IPS-18c (cell line): ENCODE data around the gene CCDC9.
"Not testable (repeated sequence)": the region's sequence is repeated elsewhere in the genome, so short reads cannot be mapped to it uniquely, and the experiment has no call there.

Source experiments
- H3K4me3 ChIP-seq: 2 replicates; pipeline ENCODE4 v1.7.0; 2013; ENCODE audit warnings: low read depth, mild to moderate bottlenecking, low read length, moderate library complexity; ENCODE audit not compliant: insufficient read depth
- H3K9me3 ChIP-seq: one replicate; pipeline ENCODE4 v1.6.1; 2013; ENCODE audit warnings: mild to moderate bottlenecking, low read length, moderate library complexity; ENCODE audit not compliant: control insufficient read depth, insufficient read depth

The CCDC9 gene

DNA sequence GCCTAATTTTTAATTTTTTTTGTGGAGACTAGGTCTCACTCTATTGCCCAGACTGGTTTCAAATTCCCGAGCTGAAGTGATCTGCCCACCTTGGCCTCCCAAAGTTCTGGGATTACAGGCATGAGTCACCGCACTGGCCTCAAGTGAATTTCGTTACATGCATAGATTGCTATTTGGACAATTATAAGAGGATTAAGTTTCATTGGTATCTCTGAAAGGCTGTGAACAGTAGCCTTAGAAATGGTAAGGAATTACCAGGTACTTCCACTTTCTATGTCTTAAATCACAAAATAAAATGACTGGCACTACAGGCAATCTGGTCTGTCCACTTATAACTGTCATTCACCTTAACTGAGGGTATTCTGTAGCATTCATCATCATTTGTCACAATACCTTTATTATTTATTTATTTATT is 2.9 kb upstream of the CCDC9 start:
- H3K9me3 ChIP-seq: no peaks in the 10 kb centered on the region
- H3K4me3 ChIP-seq: no peak overlapping the region

DNA sequence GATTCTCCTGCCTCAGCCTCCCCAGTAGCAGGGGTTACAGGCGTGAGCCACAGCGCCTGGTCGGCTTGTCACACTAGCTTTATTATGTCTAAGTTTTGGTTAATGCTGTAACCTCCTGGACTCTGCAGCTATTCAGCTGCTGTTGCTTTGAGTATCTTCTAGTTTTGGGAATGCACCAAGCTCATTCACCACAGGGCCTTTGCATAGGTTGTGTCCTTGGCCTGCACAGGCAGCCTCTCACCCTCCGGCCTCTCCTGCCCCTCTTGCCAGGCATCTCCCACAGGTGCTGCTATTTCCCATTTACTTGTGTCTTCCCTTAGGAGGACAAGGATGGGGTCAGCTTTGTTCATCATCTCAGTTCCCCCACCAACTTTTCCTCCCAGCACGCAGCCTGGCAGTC is 2.4 kb upstream of the CCDC9 start:
- no peaks in the 10 kb centered on the region for H3K9me3 ChIP-seq
- no peak overlapping the region for H3K4me3 ChIP-seq

GRCh38 chr19:47256693-47257410 is 527 bp downstream of the CCDC9 start:
- H3K9me3 ChIP-seq: no peaks in the 10 kb centered on the region
- H3K4me3 ChIP-seq: peak overlapping the region; percentile 55

DNA sequence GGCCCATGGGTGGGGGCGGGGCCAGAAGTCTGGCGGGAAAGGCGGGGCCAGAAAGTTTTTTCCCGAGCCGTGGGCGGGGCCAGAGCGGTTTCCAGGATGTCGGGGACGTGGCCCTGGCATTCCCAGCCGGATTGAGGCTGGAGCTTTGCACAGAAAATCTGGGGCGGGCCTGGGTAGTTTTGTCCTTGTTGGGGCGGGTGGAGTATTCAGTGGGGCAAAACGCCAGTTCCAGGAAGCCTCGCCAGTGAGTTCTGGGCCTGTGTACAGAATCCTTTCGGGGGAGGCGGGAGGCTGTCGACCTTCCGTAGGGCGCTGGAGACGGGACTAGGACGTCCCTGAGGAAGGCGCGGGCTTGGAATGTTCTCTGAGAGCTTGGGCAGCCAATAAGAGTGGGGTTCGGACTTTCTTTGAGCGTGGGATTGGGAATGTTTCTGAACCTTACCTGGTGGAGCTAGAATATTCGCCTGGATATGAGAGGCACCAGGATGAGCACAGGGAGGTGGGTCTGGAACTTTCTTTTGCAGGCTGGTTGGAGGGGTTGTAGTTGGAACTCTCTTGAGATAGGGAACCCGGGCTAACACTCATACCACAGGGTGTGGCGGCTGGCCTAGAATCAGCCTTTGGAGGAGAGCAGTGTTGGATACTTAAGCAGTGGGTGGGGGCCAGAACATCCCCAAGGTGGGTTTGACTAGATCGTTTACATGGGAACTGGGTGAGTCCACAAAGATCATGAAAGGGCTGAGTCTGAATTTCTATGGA is 1.3 kb downstream of the CCDC9 start:
- Histone ChIP-seq H3K4me3 (peak overlapping the region; percentile 68), H3K9me3 (no peaks in the 10 kb centered on the region)

- H3K9me3 ChIP-seq: no peaks in the 10 kb centered on the region
- H3K4me3 ChIP-seq: no peak overlapping the region
Measured at GRCh38 chr19:47258434-47258833, 2.1 kb downstream of the CCDC9 start.

- Histone ChIP-seq H3K9me3 (no peaks in the 10 kb centered on the region), H3K4me3 (no peak overlapping the region)
Measured at GRCh38 chr19:47258895-47259555, 2.7 kb downstream of the CCDC9 start.

DNA sequence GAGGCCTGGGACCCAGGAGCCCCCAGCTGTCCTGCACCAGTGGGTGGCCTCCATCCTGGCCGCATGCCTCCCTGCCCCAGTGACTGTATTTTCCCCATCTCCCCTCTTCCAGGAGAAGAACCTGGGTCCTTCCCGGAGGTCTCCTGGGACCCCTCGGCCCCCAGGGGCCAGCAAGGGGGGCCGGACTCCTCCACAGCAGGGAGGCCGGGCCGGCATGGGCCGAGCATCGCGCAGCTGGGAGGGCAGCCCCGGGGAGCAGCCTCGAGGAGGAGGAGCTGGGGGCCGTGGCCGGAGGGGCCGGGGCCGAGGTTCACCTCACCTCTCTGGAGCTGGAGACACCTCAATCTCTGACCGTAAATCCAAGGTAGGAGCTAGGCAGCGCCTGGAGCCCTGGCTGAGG is 4.2 kb downstream of the CCDC9 start:
- H3K9me3 ChIP-seq: no peaks in the 10 kb centered on the region
- H3K4me3 ChIP-seq: no peak overlapping the region

- H3K4me3 ChIP-seq, H3K9me3 ChIP-seq: not testable (repeated sequence)
Measured at GRCh38 chr19:47261946-47262793, 5.8 kb downstream of the CCDC9 start.

DNA sequence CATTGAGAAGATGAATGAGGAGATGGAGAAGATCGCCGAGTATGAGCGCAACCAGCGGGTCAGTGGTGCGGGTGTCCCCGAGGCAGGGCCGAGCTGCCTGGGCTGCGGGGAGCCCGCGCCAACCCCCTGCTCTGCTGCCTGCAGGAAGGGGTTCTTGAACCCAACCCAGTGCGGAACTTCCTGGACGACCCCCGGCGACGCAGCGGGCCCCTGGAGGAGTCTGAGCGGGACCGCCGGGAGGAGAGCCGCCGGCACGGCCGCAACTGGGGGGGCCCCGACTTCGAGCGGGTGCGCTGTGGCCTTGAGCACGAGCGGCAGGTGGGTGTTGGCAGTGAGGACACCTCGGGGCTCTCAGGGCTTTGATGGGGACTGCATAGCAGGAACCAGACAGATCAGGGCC is 8.3 kb downstream of the CCDC9 start:
- H3K9me3 ChIP-seq: no peaks in the 10 kb centered on the region
- H3K4me3 ChIP-seq: no peak overlapping the region

- Histone ChIP-seq H3K9me3 (no peaks in the 10 kb centered on the region), H3K4me3 (no peak overlapping the region)
Measured at GRCh38 chr19:47266401-47266941, 10.1 kb downstream of the CCDC9 start.

DNA sequence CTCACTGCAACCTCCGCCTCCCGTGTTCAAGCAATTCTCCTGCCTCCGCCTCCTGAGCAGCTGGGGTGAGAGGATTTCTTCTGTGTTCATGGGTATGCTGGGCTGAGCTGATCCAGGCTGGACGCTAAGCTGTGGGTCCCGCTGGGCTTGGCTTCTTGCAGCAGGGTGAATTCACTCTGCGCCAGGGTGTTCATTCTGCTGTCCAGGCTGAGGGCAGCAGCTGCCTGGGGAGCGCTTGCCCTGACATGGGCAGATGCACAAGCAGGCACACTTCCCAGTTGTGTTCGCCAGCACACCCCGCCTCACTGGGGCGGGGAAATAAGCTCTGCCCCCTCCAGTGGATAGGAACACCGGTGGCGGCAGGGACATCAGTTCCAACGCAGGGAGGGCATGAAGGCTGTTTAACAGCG is 11.0 kb downstream of the CCDC9 start:
- H3K4me3 ChIP-seq: no peak overlapping the region
- no peaks in the 10 kb centered on the region for H3K9me3 ChIP-seq

- no peaks in the 10 kb centered on the region for H3K9me3 ChIP-seq
- no peak overlapping the region for H3K4me3 ChIP-seq
Measured at GRCh38 chr19:47268028-47268427, 11.7 kb downstream of the CCDC9 start.

GRCh38 chr19:47269596-47269995 is 13.3 kb downstream of the CCDC9 start:
- Histone ChIP-seq H3K9me3 (no peaks in the 10 kb centered on the region), H3K4me3 (no peak overlapping the region)

GRCh38 chr19:47270408-47270807 is 14.1 kb downstream of the CCDC9 start:
- no peaks in the 10 kb centered on the region for H3K9me3 ChIP-seq
- H3K4me3 ChIP-seq: no peak overlapping the region

GRCh38 chr19:47271949-47272348 is 15.6 kb downstream of the CCDC9 start:
- no peaks in the 10 kb centered on the region for H3K9me3 ChIP-seq
- no peak overlapping the region; the same call in 1 of the 2 replicates for H3K4me3 ChIP-seq

- Histone ChIP-seq H3K4me3 (peak overlapping the region; percentile 70), H3K9me3 (no peaks in the 10 kb centered on the region)
Measured at GRCh38 chr19:47272448-47273312, 16.4 kb downstream of the CCDC9 start.
